NCI-H2107 (cell line): ENCODE data around the gene ARHGAP15.

ENCODE experiments used
- DNase-seq: peaks from one replicate; lab custom pipeline; 2025; lab: John Stamatoyannopoulos, UW

The ARHGAP15 gene

GRCh38 chr2:143344780-143345179 lies 215.6 kb downstream of the ARHGAP15 start:
- no peak for DNase-seq

- DNase-seq, result no peak
These were observed 216.9 kb downstream of the ARHGAP15 start for GRCh38 chr2:143345887-143346787.

GRCh38 chr2:143347271-143347695 lies 218.1 kb downstream of the ARHGAP15 start:
- DNase-seq, result no peak

DNA sequence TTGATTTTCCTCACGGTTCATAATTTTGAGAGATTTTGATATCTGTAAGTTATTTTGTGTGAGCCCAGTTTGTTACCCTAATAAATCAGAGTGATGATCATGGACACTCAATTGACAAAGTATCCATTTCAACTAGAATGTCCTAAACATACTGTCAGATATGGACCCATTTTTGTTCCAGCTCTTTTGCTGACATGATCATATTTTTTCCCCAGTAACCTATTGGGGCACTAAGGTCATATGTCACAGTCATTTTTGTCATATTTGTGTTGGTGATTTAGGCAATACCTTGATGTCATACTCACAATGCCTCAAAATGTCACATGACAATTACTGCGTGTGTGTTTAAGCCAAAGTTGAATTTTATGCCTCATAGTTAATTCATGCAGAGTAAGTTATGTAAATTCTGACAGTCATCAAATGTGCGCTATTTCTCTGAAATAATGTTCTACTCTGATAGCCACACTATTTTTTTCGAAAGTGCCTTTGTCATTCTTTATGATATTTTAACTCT lies 218.7 kb downstream of the ARHGAP15 start:
- no peak for DNase-seq

- DNase-seq, result no peak
These were observed 225.0 kb downstream of the ARHGAP15 start for GRCh38 chr2:143354050-143354750.

GRCh38 chr2:143355870-143356269 lies 226.7 kb downstream of the ARHGAP15 start:
- DNase-seq, result no peak

GRCh38 chr2:143356336-143356735 lies 227.1 kb downstream of the ARHGAP15 start:
- no peak for DNase-seq

DNA sequence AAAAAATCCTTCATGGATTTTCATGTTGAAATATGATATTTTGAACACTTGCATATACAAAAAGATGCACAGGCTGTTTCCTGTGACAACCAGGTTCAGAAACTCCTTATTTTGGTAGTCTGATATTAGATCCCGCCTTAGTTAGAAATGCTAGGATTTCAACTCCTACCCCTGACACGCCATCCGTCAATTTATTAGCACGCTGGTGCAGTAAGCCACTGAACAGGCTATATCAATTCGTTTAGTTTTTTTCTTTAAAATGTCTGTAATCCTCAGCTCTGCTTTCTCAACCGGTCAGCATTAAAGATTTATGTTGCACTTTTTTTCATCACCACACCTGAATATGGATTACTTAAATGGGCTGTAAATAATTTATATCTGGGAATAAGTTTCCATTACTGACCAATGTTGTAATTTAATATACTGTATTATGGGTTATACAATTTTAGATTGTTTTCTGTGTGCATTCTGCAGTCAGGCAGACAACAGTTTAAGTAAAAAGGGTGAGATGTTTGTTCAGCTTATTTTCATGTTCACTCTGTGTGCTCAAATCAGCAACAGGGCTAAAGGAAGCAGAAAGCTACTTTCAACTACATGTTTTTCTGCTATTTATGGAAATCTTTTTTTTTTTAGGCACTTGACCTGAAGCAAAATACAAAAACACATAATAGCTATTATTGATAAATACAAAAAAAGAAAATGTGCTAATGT lies 227.7 kb downstream of the ARHGAP15 start:
- no peak for DNase-seq

- no peak for DNase-seq
These were observed 228.7 kb downstream of the ARHGAP15 start for GRCh38 chr2:143357966-143358365.

DNA sequence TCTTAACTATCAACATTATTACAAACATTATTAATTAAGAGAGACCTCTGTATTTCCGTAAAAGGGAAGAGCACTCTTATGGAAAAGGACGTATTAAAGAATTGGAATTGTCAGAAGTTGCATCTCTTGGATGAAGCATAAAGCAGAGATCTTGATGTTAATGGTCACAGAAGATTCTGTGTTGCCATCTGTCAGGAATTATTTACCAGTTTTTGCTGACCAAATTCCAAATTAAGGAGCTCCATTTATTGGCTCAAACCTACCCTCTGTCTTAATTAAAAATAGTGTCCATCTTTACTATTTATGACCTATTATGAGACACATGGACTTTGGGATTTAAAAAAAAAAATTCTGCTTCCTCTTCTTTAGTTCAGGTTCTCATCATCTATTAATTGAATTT lies 232.1 kb downstream of the ARHGAP15 start:
- DNase-seq, result no peak

DNA sequence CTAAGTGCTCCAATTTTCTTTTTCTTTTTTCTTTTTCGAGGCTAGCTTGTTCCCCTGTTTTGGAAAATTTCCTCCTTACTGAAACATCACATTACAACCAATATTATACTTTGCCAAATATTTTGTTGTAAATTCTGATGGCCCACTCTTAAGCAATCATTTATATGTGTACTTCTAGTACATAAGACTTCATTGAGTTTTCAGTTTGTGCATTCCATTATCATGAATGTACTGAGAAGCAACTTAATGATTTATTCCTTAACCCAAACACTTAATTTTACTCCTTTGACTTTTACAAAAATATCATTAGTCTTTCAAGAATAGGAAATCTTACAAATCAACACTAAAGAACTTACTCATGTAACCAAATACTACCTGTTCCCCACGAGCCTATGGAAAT lies 242.4 kb downstream of the ARHGAP15 start:
- no peak for DNase-seq

DNA sequence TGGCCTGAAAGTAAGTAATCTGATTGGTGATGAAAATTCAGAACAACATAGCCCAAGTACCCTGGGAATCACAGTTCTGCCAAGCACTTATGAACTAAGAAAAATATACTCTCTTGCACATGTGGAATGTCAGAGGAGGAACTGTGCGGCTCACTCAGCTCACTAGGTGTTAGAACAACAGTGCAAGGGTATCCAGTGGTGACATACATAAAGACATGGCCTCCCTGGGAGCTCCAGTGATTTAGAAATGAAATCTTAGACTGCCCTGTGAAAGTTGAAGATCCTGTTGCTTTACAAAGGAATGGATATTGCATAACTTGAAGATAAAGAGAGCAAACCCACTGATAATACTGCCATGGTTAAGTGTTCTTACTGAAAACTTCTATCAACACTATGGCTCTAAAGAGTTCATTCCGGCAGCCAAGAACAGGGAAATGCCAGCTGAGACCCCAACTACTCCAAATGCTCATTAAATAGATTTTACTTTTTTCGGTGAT lies 246.2 kb downstream of the ARHGAP15 start:
- DNase-seq, result no peak

- no peak for DNase-seq
These were observed 249.8 kb downstream of the ARHGAP15 start for GRCh38 chr2:143378996-143379395.

- DNase-seq, result no peak
These were observed 250.7 kb downstream of the ARHGAP15 start for GRCh38 chr2:143379955-143380354.

DNA sequence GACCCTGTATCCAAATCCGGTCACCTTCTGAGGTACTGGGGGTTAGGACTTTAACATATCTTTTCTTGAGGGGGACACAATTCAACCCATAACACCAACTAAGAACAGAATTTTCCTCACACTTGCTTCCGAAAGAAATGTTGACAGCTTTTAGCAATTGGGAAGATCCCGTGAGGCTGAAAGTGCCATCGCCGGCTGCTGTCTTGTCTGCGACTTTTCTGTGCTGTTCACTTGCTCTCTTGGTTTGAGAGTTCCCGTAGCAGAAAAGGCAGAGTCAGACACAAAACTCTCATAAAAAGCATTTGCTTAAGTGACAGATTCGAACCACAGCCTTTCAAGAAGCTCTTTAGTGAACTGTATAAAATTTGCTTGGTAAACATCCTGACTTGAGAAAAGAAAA lies 253.4 kb downstream of the ARHGAP15 start:
- no peak for DNase-seq

GRCh38 chr2:143383016-143383415 lies 253.8 kb downstream of the ARHGAP15 start:
- DNase-seq, result no peak

DNA sequence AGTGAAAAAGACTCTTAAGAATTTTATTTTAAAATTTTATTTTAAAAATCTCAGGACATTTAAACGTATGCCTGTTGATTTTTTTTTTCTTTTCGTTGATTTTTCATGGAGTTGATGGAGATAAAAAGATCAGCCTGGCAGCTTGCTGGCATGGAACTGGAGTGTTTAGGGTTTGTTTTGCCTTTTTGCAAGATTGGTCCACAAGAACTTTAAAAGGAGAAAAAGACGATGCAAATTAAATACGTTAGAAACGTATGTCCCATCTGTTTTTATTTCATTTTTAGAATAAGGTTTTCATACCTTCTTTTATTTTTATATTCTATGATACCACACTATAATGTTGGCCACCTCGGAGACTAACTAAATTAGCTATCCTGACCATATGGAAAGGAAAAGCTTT lies 254.9 kb downstream of the ARHGAP15 start:
- no peak for DNase-seq

DNA sequence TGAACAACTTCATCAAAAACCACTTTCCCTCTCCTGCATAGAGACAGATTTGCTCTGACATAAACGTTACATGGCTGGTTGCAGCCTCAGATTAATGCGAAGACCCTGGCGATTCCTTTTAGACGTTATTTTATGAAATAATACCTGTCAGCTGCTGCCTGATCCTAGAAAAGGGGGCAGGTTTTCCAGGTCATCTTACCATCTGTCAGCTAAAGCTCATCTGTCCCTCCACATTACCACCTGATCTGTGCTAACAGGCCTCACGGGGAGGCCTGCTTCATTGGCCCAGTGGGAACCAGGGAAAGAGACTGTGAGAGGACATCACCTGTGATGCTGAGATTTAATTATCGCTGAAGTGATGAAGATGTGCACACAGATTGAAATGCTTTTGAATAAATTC lies 261.0 kb downstream of the ARHGAP15 start:
- no peak for DNase-seq

- DNase-seq, result no peak
These were observed 263.1 kb downstream of the ARHGAP15 start for GRCh38 chr2:143392358-143392757.

GRCh38 chr2:143394062-143394461 lies 264.8 kb downstream of the ARHGAP15 start:
- no peak for DNase-seq

GRCh38 chr2:143397884-143398614 lies 268.8 kb downstream of the ARHGAP15 start:
- no peak for DNase-seq

DNA sequence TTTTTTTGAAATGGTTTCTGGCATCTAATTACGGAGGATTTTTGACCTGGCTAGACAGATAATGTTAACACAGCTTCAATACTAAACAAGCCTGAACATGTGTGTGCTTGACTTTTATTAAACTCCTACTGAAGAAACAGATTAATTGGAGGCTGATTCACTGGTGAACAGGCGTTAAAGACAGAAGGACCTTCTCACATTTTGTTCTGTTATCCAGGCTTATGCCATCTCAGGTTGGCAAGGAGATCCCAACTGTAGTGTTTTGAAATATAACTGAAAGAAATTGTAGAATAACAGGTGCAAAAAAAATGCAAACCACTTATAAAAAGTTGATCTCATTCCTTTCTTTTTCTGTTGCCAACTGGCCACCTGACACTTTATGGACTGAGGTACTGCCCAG lies 269.6 kb downstream of the ARHGAP15 start:
- no peak for DNase-seq
